GM12878 (cell line): ENCODE results near the gene DDX11. TPM values are rescaled to one million over a fixed set of nuclear protein-coding genes. Genes with fewer than 3 reads are reported as not detected.

Experiments used
- ATF7 ChIP-seq: fragments of 450-650 bp; IDR thresholded peaks from 2 replicates; pipeline ENCODE4 v1.6.1; 2016; ENCODE audit warnings: low read depth, mild to moderate bottlenecking
- BHLHE40 ChIP-seq, 2 experiments: fragments of 450-650 bp in 1 of 2; IDR thresholded peaks; 2 replicates each; pipeline ENCODE4 v1.6.1; 2011 to 2017; ENCODE audit warnings: low read depth in 2 of 2, borderline replicate concordance in 1 of 2, improper control_type of control experiment in 1 of 2, low read length in 1 of 2, mild to moderate bottlenecking in 1 of 2
- DPF2 ChIP-seq: fragments of 450-650 bp; IDR thresholded peaks from 2 replicates; pipeline ENCODE4 v1.6.1; 2017; ENCODE audit warnings: mild to moderate bottlenecking
- HDGF ChIP-seq: fragments of 450-650 bp; IDR thresholded peaks from 2 replicates; pipeline ENCODE4 v1.6.1; 2016; ENCODE audit warnings: antibody characterized with exemption
- NBN ChIP-seq: fragments of 450-650 bp; IDR thresholded peaks from 2 replicates; pipeline ENCODE4 v1.6.1; 2016
- POLR2A ChIP-seq: IDR thresholded peaks from 2 replicates; pipeline ENCODE4 v1.6.1; 2011; ENCODE audit warnings: low read depth, mild to moderate bottlenecking, low read length
- POLR2AphosphoS5 ChIP-seq: IDR thresholded peaks from 2 replicates; pipeline ENCODE4 v1.6.1; 2011; ENCODE audit warnings: mild to moderate bottlenecking, low read length, inconsistent platforms
- RELA ChIP-seq: fragments of 450-650 bp; IDR thresholded peaks from 2 replicates; pipeline ENCODE4 v1.8.0; 2014; ENCODE audit warnings: borderline replicate concordance; ENCODE audit not compliant: partially characterized antibody
- RUNX3 ChIP-seq: IDR thresholded peaks from 2 replicates; pipeline ENCODE4 v1.6.1; 2012; ENCODE audit warnings: low read length, inconsistent platforms
- SP1 ChIP-seq: IDR thresholded peaks from one replicate; pipeline ENCODE4 v1.6.1; 2011; ENCODE audit warnings: low read depth, low read length
- TCF12 ChIP-seq: IDR thresholded peaks from 2 replicates; pipeline ENCODE4 v1.6.1; 2011; ENCODE audit warnings: low read depth, mild to moderate bottlenecking, low read length
- polyA plus RNA-seq, 11 experiments: library from polyadenylated mRNA; depleted of rRNA in 4 of 11; unstranded in 6 of 11; stranded (reverse) in 5 of 11; fragments of >200 nt; fragmentation: Nextera tagmentation in 4 of 11; fragmentation: Illumina TruSeq in 1 of 11; extraction: Ambion mirVana in 4 of 11; extraction: Trizol in 1 of 11; gene quantifications; 1 replicate in 1 of 11; 2 replicates in 10 of 11; pipeline versions ENCODE4 v1.2.1 to v1.2.3, GENCODE V29; 2011 to 2016; ENCODE audit warnings: inconsistent platforms in 2 of 11, missing spikeins in 2 of 11, low read depth in 1 of 11
- total RNA-seq, 4 experiments: library from RNA; depleted of rRNA in 3 of 4; stranded (reverse); fragments of >200 nt in 3 of 4; fragmentation: Illumina TruSeq in 1 of 4; extraction: Trizol in 1 of 4; gene quantifications; 2 replicates each; pipeline versions ENCODE4 v1.2.1 to v1.2.3, GENCODE V29; 2013 to 2021
- TF ChIP-seq, protein P1 (sequence below): fragments of 450-650 bp; IDR thresholded peaks from 2 replicates; pipeline ENCODE4 v1.6.1; 2018; ENCODE audit warnings: mild to moderate bottlenecking, low read depth, moderate library complexity; ENCODE audit not compliant: partially characterized antibody
- TF ChIP-seq, protein P2 (sequence below): IDR thresholded peaks from 2 replicates; pipeline ENCODE4 v1.6.1; 2012; ENCODE audit warnings: low read depth, low read length, improper control_type of control experiment
- TF ChIP-seq, protein P3 (sequence below): fragments of 450-650 bp; conservative IDR thresholded peaks from 2 replicates; pipeline ENCODE4 v1.6.1; 2017; ENCODE audit warnings: mild to moderate bottlenecking, moderate library complexity
- TF ChIP-seq, protein P4 (sequence below): fragments of 450-650 bp; IDR thresholded peaks from 2 replicates; pipeline ENCODE4 v1.6.1; 2016; ENCODE audit warnings: mild to moderate bottlenecking
- TF ChIP-seq, protein P5 (sequence below): IDR thresholded peaks from 2 replicates; pipeline ENCODE4 v1.6.1; 2011; ENCODE audit warnings: mild to moderate bottlenecking, low read depth, low read length, moderate library complexity; ENCODE audit not compliant: insufficient replicate concordance
- TF ChIP-seq, protein P6 (sequence below): IDR thresholded peaks from 2 replicates; pipeline ENCODE4 v1.6.1; 2012; ENCODE audit warnings: low read depth, low read length, improper control_type of control experiment
- TF ChIP-seq, protein P7 (sequence below): fragments of 450-650 bp; IDR thresholded peaks from 2 replicates; pipeline ENCODE4 v1.6.1; 2017; ENCODE audit warnings: mild to moderate bottlenecking, low read depth, inconsistent platforms; ENCODE audit not compliant: poor library complexity, severe bottlenecking

The DDX11 gene
- total and polyA plus RNA-seq, 10 of the 15 experiments (the other 5 are each of a cell fraction or from before 2014, with no cell fraction given): 3.8 to 94.2 (median 46.3) TPM

DNA sequence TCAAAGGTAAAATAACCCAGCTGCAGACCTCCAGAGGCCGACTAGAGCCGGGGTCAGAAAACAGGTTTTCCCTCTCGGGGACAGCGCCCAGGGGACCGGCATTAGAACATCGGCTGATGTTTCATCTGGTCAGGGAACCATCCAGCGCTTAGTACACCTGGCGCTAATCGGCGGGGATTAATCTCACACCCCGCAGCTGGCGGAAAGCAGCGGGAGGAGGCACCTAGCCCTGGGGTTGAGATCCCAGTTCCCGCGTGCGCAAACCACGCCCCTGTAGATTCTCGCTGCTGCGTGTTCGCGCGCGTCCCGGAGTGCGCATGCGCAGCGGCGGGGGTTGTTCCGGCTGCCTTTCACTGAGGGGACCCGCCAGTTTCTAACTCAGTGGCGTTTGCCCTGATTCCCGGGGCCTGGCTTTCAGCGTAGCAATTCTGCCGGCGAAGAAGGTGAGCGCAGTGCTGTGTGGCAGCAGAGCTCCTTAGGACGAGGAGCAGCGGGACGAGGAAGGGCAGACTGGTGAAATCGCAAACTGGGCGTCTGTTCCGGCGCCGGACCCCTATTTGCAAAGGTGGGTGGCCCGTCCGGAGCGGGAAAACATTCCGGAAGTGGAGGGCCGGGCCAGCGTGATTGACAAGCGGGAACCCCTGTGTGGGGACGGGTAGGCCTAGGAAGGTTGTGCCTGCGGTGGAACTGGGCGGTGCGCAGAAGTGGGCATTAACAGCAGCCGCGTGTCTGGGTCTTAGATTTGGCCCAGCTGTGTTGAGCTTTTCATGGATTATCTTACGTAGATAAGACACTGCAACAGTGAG is at the start of gene DDX11 (continued):
- TF ChIP-seq ATF7 (peak; percentile 68; the same call in 1 of the 2 replicates), RELA (peak; percentile 28), SP1 (peak; percentile 37), RUNX3 (peak; percentile 37; the same call in 1 of the 2 replicates), BHLHE40 (IDR thresholded peaks at IDR 0.05; ENCODE audit: borderline replicate concordance in 1 of 2, low read depth in 2 of 2, low read length in 1 of 2) (0 out of 4 replicates have a peak, but pooled peaks of 1 of the 2 experiments have one; percentile 11), HDGF (0 out of 2 replicates have a peak, but pooled peaks have one; percentile 33), NBN (peak; percentile 93), DPF2 (peak; percentile 51; the same call in 1 of the 2 replicates), POLR2A (peak; percentile 73), TCF12 (peak; percentile 65; the same call in 1 of the 2 replicates), POLR2AphosphoS5 (peak; percentile 71)
- TF ChIP-seq, protein P1, sequence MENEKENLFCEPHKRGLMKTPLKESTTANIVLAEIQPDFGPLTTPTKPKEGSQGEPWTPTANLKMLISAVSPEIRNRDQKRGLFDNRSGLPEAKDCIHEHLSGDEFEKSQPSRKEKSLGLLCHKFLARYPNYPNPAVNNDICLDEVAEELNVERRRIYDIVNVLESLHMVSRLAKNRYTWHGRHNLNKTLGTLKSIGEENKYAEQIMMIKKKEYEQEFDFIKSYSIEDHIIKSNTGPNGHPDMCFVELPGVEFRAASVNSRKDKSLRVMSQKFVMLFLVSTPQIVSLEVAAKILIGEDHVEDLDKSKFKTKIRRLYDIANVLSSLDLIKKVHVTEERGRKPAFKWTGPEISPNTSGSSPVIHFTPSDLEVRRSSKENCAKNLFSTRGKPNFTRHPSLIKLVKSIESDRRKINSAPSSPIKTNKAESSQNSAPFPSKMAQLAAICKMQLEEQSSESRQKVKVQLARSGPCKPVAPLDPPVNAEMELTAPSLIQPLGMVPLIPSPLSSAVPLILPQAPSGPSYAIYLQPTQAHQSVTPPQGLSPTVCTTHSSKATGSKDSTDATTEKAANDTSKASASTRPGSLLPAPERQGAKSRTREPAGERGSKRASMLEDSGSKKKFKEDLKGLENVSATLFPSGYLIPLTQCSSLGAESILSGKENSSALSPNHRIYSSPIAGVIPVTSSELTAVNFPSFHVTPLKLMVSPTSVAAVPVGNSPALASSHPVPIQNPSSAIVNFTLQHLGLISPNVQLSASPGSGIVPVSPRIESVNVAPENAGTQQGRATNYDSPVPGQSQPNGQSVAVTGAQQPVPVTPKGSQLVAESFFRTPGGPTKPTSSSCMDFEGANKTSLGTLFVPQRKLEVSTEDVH: peak; percentile 96
- TF ChIP-seq, protein P2, sequence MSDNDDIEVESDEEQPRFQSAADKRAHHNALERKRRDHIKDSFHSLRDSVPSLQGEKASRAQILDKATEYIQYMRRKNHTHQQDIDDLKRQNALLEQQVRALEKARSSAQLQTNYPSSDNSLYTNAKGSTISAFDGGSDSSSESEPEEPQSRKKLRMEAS: 0 out of 2 replicates have a peak, but pooled peaks have one; percentile 39
- TF ChIP-seq, protein P3, sequence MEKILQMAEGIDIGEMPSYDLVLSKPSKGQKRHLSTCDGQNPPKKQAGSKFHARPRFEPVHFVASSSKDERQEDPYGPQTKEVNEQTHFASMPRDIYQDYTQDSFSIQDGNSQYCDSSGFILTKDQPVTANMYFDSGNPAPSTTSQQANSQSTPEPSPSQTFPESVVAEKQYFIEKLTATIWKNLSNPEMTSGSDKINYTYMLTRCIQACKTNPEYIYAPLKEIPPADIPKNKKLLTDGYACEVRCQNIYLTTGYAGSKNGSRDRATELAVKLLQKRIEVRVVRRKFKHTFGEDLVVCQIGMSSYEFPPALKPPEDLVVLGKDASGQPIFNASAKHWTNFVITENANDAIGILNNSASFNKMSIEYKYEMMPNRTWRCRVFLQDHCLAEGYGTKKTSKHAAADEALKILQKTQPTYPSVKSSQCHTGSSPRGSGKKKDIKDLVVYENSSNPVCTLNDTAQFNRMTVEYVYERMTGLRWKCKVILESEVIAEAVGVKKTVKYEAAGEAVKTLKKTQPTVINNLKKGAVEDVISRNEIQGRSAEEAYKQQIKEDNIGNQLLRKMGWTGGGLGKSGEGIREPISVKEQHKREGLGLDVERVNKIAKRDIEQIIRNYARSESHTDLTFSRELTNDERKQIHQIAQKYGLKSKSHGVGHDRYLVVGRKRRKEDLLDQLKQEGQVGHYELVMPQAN: peak; percentile 40
- TF ChIP-seq, protein P4, sequence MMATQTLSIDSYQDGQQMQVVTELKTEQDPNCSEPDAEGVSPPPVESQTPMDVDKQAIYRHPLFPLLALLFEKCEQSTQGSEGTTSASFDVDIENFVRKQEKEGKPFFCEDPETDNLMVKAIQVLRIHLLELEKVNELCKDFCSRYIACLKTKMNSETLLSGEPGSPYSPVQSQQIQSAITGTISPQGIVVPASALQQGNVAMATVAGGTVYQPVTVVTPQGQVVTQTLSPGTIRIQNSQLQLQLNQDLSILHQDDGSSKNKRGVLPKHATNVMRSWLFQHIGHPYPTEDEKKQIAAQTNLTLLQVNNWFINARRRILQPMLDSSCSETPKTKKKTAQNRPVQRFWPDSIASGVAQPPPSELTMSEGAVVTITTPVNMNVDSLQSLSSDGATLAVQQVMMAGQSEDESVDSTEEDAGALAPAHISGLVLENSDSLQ: peak; percentile 98
- TF ChIP-seq, protein P5, sequence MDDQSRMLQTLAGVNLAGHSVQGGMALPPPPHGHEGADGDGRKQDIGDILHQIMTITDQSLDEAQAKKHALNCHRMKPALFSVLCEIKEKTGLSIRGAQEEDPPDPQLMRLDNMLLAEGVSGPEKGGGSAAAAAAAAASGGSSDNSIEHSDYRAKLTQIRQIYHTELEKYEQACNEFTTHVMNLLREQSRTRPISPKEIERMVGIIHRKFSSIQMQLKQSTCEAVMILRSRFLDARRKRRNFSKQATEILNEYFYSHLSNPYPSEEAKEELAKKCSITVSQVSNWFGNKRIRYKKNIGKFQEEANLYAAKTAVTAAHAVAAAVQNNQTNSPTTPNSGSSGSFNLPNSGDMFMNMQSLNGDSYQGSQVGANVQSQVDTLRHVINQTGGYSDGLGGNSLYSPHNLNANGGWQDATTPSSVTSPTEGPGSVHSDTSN: peak; percentile 93
- TF ChIP-seq, protein P6, sequence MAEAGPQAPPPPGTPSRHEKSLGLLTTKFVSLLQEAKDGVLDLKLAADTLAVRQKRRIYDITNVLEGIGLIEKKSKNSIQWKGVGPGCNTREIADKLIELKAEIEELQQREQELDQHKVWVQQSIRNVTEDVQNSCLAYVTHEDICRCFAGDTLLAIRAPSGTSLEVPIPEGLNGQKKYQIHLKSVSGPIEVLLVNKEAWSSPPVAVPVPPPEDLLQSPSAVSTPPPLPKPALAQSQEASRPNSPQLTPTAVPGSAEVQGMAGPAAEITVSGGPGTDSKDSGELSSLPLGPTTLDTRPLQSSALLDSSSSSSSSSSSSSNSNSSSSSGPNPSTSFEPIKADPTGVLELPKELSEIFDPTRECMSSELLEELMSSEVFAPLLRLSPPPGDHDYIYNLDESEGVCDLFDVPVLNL: peak; percentile 62; the same call in 1 of the 2 replicates
- TF ChIP-seq, protein P7, sequence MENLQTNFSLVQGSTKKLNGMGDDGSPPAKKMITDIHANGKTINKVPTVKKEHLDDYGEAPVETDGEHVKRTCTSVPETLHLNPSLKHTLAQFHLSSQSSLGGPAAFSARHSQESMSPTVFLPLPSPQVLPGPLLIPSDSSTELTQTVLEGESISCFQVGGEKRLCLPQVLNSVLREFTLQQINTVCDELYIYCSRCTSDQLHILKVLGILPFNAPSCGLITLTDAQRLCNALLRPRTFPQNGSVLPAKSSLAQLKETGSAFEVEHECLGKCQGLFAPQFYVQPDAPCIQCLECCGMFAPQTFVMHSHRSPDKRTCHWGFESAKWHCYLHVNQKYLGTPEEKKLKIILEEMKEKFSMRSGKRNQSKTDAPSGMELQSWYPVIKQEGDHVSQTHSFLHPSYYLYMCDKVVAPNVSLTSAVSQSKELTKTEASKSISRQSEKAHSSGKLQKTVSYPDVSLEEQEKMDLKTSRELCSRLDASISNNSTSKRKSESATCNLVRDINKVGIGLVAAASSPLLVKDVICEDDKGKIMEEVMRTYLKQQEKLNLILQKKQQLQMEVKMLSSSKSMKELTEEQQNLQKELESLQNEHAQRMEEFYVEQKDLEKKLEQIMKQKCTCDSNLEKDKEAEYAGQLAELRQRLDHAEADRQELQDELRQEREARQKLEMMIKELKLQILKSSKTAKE: peak; percentile 81
